ENCODE measurements around the gene CNN2. TPM values are rescaled to one million over a fixed set of nuclear protein-coding genes. Genes with fewer than 3 reads are reported as not detected.

The CNN2 gene
- total RNA-seq, 1 donor from 2014 or later = 120 TPM

DNA sequence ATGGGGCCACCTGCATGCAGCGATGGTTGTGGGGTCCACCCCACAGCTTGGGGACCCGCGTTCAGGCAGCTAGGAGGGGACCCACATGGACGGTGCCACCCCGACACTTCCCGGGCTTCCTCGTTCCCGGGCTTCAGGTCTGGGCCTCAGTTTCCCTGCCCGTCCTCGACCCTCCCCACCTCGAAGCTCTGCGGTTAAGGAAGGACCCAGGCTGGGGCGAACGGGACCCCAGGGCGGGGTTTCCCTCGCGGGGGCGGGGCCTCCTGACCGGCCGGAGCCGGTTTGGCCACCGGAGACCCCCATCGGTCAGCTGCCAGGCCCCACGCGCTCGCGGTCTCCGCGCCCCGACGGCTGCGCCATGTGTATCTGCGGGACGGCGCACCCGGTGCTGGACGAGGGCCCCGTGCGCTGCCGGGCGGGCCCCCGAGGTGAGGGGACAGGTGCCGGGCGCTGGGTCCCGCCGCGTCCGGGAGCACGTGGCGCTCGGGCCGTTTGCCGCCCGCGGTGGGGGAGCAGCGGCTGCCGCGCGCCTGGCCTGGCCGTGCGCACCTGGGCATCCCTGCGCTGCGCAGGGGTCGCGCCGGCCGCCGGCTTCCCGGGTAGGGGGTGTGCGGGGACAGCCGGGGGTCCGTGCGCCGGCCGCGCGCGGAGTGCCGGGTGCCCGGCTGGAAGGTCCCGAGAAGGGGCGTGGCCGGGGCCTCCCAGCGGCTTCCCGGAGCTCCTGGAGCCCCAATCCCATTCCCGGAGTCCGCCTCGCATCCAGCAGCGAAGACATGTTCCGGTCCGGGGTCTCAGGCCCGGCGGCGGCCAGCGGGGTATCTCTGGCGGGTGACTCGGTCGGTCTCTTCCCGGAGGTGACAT is 44.8 kb downstream of the CNN2 start:
- DNase-seq (ENCODE audit: low spot score) = peak; percentile 58
- no peak for ATAC-seq
- intact Hi-C loops (cut with DNase I) = no loop called here

DNA sequence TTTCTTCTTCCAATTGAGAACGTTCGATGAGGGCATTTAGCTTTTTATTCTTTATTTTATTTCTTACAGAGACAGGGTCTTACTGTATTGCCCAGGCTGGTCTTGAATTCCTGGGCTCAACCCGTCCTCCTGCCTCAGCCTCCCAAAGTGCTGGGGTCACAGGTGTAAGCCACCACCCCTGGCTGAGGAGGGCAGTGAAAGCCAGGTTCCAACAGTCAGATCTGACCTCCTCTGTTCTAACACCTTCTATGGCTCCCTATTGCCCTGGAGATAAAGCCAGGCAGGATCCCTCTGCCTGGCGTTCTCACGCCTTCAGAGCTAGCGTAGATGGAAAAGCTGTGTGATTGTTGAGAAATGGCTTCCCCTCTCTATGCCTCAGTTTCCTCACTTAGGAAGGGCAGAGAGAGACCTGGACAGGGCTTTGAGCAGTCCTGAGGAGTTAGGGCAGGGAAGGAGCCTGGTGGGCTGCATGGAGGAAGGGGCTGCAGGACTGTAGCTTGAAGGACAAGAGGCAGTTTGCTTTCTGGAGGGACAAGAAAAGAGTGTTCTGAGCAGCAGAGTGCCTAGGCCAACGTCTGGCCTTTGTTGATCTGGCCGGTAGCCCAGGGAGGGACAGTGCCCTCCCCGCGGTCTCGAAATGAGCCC is 46.1 kb downstream of the CNN2 start:
- DNase-seq (ENCODE audit: low spot score) = no peak
- intact Hi-C loops (cut with DNase I) = no loop called here
- no peak for ATAC-seq

DNA sequence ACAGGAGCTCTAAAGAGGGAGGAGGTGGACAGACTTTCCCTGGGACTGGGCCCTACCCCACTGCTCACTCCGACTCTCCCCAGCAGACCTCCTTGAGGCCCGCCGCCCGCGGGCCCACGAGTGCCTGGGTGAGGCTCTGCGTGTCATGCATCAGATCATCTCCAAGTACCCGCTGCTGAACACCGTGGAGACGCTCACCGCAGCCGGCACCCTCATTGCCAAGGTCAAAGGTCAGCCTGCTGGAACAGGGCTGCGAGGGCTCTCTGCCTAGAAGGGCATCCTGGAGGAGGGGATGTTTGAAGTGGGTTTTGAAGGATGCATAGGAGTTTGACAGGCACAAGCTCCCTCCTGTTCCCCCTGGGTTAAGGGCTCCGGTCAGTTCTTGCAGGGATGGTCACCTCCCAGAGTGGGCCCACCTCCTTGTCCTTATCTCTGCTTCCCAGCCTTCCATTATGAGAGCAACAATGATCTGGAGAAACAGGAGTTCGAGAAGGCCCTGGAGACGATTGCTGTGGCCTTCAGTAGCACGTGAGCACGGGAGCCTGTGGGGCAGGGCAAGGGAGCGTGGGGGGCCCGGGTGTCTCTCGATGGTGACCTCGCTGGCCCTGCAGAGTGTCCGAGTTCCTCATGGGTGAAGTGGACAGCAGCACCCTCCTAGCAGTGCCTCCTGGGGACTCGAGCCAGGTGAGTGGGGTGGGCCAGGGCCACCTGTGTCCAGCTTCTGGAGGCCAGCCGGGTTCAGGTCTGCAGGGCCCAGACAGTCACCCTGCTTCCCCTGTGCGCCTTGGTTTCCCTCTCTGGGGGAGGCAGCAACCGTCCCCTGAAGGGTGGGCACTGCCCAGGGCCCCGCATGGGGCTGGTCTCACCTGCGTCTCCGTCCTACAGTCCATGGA is 46.9 kb downstream of the CNN2 start:
- ATAC-seq = no peak
- intact Hi-C loops (cut with DNase I) = no loop called here
- peak; percentile 56 for DNase-seq (ENCODE audit: low spot score)

DNA sequence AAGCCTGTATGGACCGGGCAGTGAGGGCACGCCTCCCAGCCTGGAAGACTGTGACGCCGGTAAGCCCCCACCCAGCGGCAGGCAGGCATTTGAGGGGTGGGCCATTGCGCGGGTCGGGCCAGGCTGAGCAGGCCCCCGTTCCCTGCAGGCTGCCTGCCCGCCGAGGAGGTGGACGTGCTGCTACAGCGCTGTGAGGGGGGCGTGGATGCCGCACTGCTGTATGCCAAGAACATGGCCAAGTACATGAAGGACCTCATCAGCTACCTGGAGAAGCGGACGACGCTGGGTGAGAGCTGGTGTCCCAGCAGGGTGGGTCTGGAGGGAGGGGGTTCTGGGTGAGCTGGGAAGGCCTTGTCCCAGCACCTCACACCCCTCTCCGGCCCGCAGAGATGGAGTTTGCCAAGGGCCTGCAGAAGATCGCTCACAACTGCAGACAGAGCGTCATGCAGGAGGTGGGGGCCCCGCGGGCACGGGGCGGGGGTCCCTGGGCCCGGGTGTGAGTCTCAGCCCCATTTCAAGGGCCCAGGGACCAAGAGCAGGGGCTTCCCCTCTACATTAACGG is 47.6 kb downstream of the CNN2 start:
- ATAC-seq (no peak), DNase-seq (ENCODE audit: low spot score) (peak; percentile 55)
- intact Hi-C loops (cut with DNase I) = no loop called here

DNA sequence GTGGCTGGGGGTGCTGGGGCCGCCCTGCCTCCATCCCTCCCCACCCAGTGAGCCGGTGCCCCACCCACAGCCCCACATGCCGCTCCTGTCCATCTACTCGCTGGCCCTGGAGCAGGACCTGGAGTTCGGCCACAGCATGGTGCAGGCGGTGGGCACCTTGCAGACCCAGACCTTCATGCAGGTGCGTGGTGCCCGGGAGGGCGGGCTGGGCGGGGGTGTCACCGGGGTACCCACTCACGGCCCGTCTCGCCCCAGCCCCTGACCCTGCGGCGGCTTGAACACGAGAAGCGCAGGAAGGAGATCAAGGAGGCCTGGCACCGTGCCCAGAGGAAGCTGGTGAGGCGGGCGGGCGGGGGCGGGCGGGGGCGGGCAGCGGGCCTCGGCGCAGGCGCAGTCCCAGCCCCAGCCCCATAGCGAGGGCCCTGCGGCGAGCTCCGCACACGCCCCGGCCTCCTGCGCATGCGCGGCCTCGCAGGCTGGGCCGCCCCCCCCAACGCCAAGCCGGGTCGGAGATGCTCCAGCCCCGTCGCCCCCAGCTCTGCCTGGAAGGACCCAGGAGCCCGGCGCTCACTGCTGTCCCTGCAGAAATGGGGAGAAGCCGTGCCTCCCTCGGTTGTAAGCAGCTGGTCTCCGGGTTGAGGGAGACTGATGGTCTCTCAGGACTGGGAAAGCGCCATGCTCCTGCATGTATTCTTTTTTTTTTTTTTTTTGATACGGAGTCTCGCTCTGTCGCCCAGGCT is 48.3 kb downstream of the CNN2 start:
- peak; percentile 91 for DNase-seq (ENCODE audit: low spot score)
- intact Hi-C loops (cut with DNase I) = no loop called here

DNA sequence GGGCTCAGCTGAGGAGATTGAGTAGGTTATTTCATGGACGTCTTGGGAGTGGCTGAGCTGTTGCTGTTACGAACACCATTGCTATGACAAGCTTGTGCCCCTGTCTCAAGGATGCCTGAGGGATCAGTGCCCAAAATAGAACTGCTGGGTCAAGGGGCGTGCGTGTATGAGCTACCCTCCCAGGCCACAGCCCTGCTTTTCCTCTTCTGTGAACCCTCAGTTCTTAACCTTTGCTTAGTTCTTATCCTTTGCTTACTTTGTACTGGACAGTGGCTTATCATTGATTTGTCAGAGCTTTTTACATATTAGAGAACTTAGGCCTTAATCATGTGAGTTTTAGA is 49.6 kb downstream of the CNN2 start:
- intact Hi-C loops (cut with DNase I) = no loop called here
- DNase-seq (ENCODE audit: low spot score) (no peak), ATAC-seq (no peak)

More for the DNA sequence above, 48.3 kb downstream of the CNN2 start:
- ATAC-seq = peak; percentile 23

DNA sequence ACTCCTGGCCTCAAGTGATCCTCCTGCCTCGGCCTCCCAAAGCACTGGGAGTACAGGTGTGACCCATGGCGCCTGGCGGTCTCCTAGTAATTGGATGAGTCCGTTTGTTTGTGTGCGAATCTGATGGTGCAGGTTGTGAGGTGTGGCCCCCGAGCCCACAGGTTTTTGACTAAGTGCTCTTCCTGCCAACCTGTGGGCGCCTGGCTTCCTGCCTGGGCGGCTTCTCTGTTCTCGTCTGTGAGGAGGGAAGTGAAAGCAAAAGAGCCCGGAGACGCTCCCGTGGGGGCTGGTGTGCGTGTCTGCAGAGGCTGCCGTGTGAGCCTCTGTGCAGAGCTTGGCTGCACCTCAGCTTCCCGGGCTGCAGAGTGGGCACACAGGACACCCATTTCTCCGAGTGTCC is 50.5 kb downstream of the CNN2 start:
- peak; percentile 45 for ATAC-seq
- intact Hi-C loops (cut with DNase I) = no loop called here
- DNase-seq (ENCODE audit: low spot score) = peak; percentile 72

DNA sequence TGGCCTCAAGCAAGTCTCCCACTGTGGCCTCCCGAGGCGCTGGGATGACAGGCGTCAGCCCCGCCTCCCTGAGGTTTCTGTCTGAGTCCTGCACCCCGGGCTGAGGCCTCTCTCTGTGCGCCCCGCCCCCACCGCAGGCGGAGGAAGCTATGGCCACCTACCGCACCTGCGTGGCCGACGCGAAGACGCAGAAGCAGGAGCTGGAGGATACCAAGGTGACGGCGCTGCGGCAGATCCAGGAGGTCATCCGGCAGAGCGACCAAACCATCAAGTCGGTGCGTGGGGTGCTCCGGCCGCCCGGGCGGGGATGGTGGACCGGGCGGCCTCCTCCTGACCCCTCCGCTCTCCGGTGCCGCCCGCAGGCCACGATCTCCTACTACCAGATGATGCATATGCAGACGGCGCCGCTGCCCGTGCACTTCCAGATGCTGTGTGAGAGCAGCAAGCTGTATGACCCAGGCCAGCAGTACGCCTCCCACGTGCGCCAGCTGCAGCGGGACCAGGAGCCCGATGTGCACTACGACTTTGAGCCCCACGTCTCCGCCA is 53.2 kb downstream of the CNN2 start:
- intact Hi-C loops (cut with DNase I) = no loop called here
- no peak for ATAC-seq
- DNase-seq (ENCODE audit: low spot score) = peak; percentile 61

DNA sequence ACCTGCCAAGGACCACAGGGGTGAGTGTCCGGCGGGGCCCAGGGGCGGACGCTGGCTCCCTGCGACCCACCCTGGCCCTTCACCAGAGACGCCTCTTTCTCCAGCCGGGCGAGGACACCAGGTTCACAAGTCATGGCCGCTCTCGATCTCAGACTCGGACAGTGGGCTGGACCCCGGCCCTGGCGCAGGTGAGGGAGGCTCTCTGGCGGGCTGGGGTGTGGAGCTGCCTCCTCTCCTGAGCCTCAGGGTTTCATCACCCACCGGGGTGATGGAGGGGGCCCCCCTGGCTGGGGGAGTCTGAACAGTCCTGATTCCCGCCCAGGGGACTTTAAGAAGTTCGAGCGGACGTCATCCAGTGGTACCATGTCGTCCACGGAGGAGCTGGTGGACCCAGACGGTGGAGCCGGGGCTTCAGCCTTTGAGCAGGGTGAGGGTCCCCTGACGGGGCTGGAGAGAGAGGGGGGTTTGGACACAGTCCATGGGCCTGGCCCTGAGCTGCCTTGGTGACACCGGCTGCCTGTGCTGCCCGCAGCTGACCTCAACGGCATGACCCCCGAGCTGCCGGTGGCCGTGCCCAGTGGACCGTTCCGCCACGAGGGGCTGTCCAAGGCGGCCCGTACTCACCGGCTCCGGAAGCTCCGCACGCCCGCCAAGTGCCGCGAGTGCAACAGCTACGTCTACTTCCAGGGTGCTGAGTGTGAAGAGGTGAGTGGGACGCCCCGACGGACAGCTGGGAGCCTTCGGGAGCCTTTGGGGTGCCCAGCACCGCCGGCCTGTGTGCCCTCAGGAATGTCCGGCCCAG is 54.2 kb downstream of the CNN2 start:
- ATAC-seq (no peak), DNase-seq (ENCODE audit: low spot score) (no peak)
- intact Hi-C loops (cut with DNase I) = no loop called here

DNA sequence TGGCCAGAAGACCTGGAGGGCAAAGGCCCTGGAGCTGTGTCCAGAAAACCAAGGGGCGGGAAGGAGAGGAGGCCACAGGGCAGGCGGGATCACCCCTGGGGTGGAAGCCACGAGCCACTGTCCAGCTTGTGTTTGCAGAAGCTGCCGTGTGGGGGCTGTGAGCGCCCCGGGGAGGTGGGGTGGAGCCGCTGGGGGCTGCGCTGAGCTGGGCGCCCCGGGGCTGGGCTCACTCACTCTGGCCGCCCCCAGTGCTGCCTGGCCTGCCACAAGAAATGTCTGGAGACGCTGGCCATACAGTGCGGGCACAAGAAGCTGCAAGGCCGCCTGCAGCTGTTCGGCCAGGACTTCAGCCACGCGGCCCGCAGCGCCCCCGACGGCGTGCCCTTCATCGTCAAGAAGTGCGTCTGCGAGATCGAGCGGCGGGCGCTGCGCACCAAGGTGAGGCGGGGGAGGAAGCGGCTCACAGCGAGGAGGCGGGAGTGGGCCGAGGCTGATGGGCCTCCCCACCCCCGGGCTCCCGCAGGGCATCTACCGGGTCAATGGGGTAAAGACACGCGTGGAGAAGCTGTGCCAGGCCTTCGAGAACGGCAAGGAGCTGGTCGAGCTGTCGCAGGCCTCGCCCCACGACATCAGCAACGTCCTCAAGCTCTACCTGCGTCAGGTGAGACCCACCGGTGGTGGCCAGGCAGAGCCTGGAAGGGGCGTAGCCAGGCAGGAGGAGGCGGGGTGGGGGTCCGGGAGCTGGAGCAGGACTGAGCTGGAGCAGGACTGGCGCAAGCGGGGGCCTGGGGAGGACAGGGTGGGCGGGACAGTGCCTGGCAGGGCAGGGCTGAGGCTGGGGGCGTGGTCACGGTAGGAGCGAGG is 55.1 kb downstream of the CNN2 start:
- intact Hi-C loops (cut with DNase I) = no loop called here
- DNase-seq (ENCODE audit: low spot score) (peak; percentile 57), ATAC-seq (no peak)

DNA sequence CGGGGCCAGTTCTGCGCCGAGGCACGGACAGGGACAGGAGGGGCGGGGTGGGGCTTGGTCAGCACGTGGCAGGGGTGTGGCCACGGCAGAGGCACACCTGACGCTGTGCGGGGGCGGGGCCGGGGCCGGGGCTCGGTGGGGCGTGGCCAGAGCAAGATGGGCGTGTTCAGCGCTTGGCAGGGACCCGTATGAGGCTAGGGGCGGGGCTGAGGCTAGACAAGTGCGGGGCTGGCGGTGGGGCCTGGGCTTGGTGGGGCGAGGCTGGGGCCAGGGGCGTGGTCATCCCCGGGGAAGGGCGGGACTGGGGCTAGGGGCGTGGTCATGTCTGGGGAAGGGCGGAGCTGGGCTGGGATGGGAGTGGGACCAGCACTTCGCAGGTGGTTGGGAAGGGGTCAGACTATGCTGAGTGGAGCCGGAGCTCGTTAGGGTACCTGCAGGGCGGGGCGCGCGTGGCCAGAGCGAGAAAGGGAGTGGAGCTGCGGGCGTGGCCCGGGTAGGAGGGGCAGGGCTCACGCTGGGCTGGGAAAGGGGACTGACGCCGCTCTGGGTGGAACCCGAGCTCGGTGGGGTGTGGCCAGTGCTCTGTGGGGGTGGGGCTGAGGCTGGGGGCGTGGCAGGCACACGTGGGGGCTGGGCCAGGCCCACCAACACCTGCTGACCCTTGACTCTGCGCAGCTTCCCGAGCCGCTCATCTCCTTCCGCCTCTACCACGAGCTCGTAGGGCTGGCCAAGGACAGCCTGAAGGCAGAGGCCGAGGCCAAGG is 55.9 kb downstream of the CNN2 start:
- DNase-seq (ENCODE audit: low spot score) = no peak
- intact Hi-C loops (cut with DNase I) = no loop called here
- ATAC-seq = peak; percentile 52

DNA sequence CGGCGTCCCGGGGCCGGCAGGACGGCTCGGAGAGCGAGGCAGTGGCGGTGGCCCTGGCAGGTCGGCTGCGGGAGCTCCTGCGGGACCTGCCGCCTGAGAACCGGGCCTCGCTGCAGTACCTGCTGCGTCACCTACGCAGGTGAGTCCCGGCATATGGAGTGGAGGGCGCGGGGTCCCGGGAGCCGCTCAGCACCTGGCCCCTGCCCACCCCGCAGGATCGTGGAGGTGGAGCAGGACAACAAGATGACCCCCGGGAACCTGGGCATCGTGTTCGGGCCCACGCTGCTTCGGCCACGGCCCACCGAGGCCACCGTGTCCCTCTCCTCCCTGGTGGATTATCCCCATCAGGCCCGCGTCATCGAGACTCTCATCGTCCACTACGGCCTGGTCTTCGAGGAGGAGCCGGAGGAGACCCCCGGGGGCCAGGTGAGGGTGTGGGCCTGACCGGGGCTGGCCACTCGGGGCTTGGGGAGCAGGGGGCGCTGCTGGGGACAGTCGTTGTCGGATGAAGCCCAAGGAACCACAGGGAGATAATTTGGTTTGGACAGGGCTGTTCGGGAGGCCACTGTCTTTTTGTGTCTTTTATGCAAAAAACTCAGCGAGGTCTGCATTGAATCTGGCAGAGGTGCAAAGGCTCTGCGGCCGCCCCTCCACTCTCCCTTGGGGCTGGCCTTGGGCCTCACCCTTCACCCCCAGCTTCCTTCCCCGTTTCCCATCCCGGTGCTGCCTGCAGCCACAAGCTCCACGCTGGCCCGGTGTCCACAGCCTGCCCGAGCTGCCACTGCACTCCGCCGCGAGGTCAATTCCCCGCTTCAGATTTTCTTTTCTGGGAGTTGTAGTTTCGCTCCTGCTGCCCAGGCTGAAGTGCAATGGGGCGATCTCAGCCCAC is 56.8 kb downstream of the CNN2 start:
- no peak for DNase-seq (ENCODE audit: low spot score)
- intact Hi-C loops (cut with DNase I) = no loop called here
- no peak for ATAC-seq

DNA sequence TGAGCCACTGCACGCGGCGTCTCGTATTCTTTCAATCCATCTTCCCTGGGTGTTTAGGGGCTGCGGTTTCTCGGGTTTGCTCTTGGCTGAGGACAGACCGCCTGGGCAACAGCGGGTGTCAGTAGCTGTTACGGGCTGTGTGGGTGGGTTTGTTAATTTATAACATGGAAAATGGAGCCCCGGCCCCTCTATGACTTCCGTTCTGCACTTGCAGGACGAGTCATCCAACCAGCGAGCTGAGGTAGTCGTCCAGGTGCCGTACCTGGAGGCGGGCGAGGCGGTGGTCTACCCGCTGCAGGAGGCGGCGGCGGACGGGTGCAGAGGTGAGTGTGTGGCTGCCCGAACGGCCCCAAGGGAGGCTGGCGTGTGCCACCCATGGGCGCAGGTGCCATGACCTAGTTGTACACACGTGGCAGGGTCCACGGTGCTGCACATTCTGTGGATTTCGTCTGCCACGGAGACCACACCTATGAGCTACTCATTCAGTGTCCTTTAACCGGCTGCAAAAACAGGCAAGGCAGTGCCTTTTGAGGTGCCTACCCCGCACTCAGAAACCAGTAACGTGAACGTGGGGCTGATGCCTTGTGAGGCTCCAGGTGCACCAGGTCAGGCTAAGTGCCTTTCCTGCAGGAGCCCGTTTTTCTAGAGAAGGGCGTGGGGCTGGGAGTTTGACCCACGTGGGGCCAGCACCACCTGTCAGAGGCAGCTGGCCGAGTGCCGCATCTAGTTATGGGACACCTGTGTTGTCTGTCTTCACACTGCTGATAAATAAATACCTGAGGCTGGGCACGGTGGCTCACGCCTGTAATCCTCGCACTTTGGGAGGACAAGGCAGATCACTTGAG is 57.8 kb downstream of the CNN2 start:
- ATAC-seq (no peak), DNase-seq (ENCODE audit: low spot score) (no peak)
- intact Hi-C loops (cut with DNase I) = no loop called here

DNA sequence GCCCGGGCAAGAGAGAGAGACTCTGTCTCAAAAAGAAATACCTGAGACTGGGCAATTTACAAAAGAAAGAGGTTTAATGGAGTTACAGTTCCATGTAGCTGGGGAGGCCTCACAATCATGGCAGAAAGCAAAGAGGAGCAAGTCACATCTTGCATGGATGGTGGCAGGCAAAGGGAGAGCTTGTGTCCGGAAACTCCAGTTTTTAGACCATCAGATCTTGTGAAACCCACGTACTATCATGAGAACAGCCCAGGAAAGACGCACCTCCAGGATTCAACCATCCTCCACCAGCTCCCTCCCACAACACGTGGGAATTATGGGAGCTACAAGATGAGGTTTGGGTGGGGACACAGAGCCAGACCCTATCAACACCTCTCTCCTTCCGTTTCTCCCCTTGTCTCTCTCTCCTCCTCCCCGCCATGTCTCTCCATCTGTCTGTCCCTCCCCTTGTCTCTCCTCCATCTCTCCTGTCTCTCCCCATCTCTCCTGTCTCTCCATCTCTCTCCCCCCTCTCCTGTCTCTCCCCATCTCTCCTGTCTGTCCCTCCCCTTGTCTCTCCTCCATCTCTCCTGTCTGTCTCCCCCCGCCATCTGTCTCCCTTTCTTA is 58.7 kb downstream of the CNN2 start:
- ATAC-seq = no peak
- no peak for DNase-seq (ENCODE audit: low spot score)
- intact Hi-C loops (cut with DNase I) = no loop called here
